HG03103 (cell line): ENCODE measurements around the gene NLRX1.
"Not testable (repeated sequence)": the region's sequence is repeated elsewhere in the genome, so short reads cannot be mapped to it uniquely, and the experiment has no call there.

Experiments used
- ATAC-seq: cut with Tn5 transposase; IDR thresholded peaks from one replicate; pipeline ENCODE4 v1.9.1; 2021; ENCODE audit warnings: low read depth; ENCODE audit not compliant: unreplicated experiment

NLRX1 gene, protein sequence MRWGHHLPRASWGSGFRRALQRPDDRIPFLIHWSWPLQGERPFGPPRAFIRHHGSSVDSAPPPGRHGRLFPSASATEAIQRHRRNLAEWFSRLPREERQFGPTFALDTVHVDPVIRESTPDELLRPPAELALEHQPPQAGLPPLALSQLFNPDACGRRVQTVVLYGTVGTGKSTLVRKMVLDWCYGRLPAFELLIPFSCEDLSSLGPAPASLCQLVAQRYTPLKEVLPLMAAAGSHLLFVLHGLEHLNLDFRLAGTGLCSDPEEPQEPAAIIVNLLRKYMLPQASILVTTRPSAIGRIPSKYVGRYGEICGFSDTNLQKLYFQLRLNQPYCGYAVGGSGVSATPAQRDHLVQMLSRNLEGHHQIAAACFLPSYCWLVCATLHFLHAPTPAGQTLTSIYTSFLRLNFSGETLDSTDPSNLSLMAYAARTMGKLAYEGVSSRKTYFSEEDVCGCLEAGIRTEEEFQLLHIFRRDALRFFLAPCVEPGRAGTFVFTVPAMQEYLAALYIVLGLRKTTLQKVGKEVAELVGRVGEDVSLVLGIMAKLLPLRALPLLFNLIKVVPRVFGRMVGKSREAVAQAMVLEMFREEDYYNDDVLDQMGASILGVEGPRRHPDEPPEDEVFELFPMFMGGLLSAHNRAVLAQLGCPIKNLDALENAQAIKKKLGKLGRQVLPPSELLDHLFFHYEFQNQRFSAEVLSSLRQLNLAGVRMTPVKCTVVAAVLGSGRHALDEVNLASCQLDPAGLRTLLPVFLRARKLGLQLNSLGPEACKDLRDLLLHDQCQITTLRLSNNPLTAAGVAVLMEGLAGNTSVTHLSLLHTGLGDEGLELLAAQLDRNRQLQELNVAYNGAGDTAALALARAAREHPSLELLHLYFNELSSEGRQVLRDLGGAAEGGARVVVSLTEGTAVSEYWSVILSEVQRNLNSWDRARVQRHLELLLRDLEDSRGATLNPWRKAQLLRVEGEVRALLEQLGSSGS

DNA sequence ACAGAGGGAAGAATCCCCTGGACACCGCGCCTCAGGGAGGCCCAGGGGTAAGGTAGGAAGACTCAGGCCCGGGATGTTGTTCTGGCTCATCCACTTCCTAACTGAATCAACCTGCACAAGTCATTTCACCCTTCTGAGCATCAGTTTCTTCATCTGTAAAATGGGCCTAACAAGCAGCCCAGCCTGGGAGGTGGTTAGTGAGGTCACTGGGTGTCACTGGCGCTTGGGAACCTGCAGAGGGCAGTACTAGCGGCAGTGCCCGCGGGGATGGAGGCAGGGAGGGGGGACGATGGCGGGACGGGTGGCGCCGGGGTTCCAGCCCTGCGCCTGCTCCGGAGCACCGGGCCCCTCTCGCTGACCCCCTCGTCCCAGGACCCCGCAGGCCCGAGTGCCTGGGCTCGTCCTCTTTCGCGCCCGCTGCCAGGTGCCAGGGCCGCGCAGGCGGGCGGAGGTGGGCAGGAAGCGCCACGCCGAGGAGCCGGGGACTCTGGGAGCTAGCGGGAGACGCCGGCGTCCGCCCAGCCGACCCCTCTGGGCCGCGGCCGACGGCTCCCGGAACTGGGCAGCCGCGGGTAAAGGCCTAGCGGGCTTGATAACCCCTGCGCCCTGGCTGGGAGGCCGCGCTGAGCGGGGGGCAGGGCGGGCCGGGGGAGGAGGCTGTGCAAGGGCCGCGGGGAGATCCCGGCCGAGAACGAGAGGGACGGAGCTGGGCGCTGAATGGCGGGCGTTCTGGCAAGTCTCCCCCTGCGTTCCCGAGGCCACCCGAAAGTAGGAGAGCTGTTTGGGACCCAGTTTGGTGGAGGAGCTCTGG, at the start of gene NLRX1:
NLRX1 (plus strand) TSS at position 255 of the 811 bp plus-strand sequence. CDS start 2,679 bp downstream, outside the sequence.
- peak; percentile 82 for ATAC-seq

DNA sequence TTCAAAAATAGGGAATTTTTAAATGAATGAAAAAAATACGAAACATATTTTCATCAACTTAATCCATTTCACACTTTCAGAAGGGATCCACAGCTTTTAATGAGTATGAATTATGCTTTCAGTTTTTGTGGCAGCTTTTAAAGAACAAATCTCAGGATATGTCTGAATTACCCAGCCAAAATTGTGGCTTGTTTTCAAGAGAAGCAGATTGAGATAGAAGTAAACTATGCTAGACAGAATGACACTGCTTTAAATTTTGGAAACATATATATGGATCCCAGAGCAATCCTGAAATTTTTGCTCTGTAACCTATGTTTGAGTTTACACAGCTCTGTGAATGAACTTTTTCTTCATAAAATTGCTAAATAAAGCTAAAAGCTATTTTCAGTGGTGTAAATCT, 49.6 kb upstream of the NLRX1 start:
- ATAC-seq = no peak

DNA sequence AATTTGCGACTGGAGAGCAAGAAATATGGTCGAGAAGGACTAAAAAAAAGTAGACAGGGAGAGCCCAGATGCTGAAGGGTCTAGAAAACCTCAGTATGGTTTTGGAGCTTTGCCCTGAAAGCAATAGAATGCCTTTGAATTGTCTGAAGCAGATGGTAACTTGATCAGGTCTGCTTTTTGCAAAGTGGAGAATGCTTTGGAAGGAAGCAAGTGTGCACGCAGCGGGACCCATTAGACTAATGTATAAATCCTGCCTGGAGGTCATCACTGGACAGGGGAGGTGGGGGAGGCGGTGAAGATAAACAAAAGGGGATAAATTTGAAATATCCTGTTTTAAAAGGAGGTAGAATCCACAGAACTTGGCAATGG, 47.9 kb upstream of the NLRX1 start:
- ATAC-seq = no peak

DNA sequence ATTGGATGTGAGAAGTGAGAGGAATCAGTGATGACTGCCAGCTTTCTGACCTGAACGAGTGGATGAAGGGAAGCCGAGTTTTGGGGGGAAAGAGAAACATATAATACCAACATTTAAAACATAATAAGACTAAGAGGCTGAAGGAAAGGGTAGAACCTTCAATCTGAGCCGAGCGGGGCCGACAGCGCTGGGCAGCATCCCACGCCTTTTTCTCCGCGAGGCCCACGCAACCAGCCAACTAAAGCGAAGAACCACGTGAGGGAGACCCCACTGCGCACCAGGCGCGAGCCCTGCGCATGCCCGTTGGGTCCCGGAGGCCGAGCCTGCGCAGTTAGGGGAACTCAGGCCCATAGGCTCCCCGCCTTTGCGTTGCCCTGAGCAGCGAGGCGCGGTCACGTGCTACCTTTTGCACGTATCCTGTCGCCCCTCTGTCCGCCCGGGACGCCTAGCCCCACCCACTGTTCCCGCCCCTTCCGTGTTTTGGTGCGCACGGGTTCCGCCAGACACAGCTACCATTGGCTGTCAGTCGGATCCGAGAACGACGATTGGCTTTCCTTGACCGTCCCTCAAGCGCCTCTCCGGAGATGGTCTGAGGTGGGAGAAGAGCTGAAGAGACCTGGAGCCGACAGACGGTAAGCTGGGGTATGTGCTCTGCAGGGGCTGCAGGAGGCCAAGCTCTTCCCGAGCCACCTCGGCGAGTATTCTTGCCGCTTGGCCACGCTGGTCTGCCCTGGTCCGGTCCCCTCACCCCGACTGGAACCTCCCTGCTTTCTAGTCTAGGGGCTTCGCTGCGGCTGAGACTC, 47.3 kb upstream of the NLRX1 start, which contains the start of gene HINFP:
HINFP (plus strand) TSS at position 573 of the 803 bp plus-strand sequence. CDS start 5,365 bp downstream, outside the sequence.
- ATAC-seq = peak; percentile 94

DNA sequence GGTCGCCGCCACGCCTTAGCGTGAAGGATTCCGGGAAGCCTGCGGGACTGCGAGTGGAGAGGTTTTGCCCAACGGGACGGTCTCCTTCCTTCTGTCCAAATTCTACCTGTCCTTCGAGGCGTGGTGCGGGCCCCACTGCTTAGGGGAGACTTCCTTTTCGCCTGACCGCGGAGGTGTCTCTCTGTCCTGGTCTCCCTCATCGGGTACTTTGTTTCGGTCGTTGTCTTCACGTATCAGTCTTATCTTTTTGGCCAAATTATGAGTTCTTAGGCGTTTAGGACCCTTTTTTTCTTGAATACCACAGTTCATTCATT, 46.8 kb upstream of the NLRX1 start:
- ATAC-seq = no peak

DNA sequence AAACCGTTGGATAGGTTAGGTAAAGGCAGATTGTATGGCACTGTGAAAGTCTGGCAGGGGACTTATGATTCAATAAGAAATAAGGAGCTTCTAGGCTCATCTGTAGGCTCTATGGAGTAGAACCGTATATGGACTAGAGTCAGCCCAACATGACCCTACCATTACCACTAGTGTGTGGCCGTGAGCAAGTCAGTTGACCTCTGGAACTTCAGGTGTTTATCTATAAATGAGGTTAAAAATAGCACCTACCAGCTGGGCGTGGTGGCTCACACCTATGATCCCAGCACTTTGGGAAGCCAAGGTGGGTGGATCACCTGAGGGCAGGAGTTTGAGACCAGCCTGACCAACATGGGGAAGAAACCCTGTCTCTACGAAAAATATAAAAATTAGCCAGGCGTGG, 42.7 kb upstream of the NLRX1 start:
- no peak for ATAC-seq

DNA sequence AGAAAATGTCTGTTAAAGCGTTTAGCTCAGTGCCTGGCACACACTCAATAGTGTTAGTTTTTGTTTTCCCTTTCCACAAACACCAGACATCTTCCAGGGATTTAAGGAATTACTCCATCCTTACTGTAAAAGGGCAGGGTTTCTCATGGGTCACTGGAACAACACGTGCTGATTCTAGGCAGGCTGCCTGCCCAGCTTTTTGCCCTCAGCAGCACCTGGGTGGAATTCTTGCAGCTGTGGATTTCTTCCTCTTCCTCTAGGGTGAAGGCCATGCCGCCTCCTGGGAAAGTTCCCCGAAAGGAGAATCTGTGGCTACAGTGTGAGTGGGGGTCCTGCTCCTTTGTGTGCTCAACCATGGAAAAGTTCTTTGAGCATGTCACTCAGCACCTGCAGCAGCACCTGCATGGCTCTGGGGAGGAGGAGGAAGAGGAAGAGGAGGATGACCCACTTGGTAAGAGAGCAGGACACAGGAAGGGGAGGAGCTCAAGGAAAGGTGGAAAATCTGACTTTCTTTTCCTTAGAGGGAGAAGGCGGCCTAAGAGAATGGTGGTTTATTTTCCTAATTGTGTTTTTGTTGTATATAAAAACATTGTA, 41.8 kb upstream of the NLRX1 start:
- ATAC-seq = no peak

DNA sequence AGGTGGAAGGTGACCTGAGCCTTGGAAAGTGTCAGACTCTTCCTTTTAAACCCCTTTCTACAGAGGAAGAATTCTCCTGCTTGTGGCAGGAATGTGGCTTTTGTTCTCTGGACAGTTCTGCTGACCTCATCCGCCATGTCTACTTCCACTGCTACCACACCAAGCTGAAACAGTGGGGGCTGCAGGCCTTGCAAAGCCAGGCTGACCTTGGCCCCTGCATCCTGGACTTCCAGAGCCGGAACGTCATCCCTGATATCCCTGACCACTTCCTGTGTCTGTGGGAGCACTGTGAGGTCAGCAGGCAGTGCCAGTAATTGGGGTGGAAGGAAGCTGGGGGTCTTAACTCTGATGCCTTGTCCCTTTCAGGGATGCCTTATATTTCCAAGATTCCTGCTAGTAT, 37.9 kb upstream of the NLRX1 start:
- ATAC-seq = no peak

DNA sequence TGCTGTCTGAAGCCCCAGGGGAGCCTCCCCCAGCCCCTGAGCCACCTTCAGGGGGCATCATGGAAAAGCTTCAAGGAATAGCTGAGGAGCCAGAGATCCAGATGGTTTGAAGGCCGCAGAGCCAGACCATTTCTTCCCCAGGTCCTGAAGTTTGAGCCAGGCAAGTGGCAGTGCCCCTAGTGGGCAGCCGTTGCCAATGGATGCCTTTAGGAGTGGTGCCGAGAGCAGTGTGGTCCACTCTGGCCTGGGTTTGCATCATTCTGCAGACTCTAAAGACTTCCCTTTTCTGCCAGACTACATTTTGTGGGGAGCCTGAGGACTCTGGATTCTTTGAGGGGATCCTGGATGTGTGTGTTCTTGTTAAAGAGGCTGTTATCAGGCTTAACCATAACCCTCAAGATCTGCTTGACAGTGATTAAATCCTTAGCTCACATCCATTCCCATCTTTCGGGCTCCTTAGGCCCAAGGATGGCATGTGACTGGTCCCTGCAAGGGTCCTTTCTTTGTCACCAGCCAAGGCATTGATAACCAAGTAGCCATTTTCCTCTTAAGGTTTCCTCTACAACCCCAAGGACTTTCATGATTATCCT, 34.0 kb upstream of the NLRX1 start:
- no peak for ATAC-seq

DNA sequence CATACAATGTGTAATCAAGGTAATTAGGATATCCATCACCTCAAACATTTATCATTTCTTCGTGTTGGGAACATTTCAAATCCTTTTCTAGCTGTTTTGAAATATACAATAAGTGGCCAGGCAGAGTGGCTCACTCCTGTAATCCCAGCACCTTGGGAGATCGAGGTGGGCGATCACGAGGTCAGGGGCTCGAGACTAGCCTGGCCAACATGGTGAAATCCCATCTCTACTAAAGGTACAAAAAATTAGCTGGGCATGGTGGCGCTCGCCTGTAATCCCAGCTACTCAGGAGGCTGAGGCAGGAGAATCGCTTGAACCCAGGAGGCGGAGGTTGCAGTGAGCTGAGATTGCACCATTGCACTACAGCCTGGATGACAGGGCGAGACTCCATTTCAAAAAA, 29.2 kb upstream of the NLRX1 start:
- not testable (repeated sequence) for ATAC-seq

DNA sequence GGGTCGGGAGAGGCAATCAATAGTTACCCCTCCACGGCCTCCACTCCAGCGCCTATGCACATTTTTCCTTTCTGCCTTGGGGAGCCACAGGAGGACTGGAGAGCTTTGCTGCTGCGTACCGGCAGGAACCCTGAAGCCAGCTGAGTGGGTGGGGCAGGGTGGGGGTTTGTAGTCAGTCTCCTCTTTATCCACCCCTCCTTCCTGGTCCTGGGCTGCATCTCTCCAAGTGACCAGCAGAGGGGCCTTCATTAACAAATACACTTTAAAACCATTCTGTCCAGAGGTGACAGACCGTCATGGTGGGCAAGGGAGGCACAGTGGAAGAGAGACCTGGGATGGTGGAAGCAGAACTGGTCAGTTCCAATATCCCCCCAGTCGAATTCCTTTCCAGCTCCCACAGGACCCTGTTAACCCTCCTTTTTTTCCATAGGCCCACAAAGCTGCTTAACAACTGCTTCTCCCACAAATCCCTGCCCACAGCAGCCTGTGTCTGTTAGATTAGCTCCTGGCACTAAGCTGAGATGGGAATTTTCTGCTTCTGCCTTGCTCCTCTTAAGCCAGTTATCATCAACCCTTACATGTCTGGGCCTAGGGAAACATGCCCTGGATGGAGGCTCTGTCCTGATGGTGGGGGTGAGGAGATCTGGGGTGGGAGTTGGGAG, 23.6 kb upstream of the NLRX1 start:
- ATAC-seq = peak; percentile 61

DNA sequence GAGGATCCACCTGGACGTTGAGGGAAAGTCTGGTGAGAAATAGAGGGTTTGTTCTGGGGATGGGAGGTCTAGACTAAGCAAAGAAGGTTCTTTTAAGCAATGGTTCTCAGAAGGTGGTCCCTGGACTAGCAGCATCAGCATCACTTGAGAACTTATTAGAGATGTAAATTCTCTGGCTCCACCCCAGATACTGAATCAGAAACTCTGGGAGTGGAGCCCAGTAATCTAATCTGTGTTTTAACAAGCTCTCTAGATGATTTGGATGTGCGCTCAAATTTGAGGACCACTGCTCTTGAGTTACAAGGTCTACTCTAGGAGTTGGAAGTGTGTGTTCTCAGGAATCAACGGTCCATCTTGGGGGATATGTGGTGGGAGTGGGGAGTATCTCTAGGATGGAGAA, 23.0 kb upstream of the NLRX1 start:
- no peak for ATAC-seq

DNA sequence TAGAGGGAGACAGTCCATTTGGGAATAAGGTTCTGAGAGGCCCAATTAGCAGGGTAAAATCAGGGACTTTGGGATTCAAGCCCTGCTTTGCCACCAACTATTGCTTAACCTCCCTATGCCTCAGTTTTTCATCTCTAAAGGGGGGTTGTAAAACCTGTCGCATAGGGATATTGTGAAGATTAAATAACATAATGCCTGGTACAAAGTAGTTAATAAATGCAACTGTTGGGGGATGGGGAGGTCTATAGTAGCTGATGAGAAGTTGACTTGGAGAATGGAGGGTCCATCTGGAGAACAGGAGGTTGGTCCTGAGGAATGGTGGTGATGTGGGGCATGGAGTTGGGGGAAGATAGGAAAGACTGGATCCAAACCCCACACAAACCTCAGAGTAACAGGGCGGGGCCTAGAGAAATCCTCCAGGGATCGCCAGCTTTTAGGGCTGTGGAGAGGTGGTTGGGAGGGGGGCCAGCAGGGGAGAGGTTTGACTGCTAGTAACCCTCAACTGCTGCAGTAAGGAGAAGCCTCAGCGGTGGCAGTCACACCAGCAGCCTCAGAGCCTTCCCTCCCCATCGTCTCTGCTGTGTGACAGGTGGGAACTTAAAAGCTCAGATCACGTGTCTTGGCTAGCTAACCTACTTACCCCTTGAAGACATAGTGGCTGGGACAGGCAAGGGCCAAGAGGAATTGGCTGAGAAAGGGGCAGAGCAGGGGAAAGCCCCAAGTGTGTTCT, 20.8 kb upstream of the NLRX1 start:
- ATAC-seq = no peak

DNA sequence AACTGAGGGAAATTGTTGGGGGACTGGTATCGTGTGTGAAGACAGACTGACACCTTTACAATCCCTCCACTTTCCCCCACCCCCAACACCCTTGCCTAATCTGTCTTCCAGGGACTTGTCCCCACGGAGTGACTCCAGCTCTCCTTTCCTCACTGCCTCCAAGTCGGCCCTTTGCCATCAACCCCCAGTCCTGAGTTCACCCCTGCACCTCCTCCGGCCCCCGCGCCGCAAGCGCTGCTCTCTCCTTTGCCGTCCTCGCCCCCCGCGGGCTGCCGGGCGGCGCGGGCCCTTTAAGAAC, 19.9 kb upstream of the NLRX1 start:
- ATAC-seq = no peak

DNA sequence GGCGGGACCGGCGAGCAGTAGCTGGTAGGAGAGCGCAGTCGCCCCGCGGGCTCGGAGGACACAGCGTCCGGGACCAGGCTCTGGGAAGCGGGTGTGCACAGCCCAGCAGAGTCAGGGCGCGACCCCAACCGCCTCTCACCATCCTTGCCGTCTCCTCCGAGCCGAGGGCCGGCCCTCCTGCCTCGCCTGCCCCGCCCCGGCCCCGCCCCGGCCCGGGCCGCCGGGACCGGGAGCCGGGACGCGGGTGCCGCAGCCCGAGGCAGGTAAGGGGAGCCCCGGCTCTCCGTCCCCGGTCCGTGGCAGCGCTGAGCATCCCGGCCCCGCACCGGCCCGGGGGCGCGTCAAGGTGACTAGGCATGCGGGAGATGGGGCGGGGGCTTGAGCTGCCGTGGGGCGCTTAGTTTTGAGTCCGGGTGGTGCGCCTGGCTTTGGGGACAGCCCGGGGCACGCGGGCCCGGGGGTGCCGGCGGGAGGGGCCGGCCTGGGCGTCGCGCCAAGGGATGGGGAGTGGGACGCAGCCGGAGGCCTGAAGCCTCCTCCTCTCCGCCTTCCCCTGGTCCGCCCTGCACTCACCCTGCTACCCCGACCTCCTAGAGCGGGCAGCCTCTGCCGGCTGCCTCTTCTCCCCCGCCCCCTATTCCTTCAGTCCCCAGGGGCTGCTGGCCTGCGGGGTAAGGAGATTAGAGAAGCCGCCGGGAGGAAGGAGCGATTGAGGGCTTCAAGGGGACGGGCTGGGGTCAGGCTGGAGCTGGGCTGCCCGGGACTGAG, 19.3 kb upstream of the NLRX1 start, which contains the start of gene ABCG4:
ABCG4 (plus strand) TSS at position 35 of the 768 bp plus-strand sequence. CDS start 914 bp downstream, outside the sequence.
- ATAC-seq = no peak

DNA sequence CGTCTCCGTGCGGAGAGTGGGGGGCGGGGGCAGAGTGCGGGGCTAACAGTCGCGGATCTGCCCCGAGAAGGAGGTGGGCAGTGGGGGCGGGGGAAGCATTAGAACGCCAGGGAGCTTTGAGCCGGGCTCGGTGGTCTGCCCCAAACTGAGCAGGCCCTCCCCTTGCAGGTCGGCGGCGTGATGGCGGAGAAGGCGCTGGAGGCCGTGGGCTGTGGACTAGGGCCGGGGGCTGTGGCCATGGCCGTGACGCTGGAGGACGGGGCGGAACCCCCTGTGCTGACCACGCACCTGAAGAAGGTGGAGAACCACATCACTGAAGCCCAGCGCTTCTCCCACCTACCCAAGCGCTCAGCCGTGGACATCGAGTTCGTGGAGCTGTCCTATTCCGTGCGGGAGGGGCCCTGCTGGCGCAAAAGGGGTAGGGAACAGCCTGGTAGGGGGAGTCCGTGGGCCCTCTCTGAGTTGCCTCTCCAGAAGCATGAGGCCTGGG, 18.7 kb upstream of the NLRX1 start:
- no peak for ATAC-seq

DNA sequence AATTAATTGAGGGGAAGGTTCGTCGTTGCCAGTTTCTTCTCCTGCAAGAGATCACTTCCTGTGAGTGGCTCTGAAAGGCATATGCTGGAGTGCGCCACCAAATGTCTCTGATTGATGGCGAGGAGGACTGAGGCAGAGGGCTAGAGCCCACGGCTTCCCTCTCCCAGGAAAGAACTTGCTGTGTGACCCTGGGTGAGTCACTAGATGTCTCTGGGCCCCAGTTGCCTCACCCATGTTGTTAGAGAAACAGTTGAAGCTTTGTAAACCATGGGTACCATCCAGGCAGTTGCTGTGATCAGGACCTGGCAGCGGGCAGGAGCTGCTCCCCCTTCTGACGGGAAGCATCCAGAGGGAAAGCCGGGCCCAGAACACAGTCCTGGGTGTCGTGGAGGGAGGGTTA, 16.5 kb upstream of the NLRX1 start:
- ATAC-seq = no peak
